Stimulated activated CD8-positive, alpha-beta memory T cell treated with anti-CD3 and anti-CD28 coated beads, Interleukin-4, amount 100 ng/mL, for 48 hours (primary cell): Measurements from ENCODE around the gene ODAD4.
A peak's percentile ranks its signal among the peaks of the same experiment; 100 is the strongest.

Experiments
- DNase-seq: peaks from one replicate; pipeline ENCODE4 v3.0.0-alpha.2; 2020

The ODAD4 gene

DNA sequence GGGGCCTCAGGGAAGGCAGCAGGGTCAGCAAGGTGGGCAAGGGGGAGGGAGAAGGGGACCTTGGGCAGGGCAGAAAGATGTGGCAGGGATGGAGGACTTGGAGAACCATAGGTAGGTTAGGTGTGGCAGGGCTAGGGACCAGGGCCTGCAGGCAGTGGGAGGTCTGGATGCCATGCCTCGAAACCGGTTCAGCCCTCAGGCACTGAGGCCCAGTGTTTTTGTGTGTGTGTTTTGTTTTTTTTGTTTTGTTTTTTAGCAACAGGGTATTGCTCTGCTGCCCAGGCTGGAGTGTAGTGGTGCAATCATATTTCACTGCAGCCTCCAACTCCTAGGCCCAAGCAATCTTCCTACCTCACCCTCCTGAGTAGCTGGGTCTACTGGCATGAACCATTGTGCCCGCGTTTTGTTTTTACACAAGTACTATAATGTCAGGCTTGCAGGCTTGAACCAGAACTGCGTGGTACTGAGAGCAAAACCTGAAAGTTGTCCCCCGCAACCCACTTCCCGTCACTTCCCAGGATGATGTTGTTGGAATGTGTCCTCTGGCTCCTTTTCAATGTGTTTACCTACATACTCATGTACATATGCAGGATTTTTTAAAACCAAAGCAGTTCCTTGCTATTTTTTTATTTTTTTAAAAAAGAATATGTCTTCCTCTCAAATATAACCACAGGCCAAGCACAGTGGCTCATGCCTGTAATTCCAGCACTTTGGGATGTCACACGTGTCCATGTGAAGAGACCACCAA is 12.4 kb downstream of the ODAD4 start:
- no peak for DNase-seq

DNA sequence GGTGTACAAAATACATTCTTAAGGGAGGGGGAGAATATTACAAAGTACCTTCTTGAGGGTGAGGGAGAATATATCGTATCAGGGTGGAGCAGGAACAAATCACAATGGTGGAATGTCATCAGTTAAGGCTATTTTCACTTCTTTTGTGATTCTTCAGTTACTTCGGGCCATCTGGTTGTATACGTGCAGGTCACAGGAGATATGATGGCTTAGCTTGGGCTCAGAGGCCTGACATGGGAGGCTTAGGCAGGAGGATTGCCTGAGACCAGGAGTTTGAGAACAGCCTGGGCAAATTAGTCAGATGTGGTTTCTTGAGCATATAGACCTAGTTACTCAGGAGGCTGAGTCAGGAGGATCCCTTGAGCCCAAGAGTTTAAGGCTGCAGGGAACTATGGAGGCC is 13.1 kb downstream of the ODAD4 start:
- DNase-seq: no peak

DNA sequence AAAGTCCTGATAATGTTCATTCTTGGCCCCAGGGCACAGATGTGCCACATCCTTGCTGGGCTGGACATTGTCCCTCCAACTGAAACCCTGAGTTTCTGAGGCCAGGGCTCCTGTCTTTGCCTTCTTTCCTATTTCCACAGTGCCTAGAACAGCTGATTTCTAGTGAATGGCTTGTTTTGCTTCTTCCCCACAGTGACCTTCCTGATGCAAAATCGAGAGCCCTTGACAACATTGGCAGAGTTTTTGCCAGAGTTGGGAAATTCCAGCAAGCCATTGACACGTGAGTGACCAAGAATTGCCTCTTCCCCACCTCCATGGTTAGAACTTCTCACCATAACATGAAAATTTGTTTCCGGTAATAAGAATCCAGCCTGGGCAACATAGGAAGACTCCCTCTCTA is 14.5 kb downstream of the ODAD4 start:
- DNase-seq: no peak

DNA sequence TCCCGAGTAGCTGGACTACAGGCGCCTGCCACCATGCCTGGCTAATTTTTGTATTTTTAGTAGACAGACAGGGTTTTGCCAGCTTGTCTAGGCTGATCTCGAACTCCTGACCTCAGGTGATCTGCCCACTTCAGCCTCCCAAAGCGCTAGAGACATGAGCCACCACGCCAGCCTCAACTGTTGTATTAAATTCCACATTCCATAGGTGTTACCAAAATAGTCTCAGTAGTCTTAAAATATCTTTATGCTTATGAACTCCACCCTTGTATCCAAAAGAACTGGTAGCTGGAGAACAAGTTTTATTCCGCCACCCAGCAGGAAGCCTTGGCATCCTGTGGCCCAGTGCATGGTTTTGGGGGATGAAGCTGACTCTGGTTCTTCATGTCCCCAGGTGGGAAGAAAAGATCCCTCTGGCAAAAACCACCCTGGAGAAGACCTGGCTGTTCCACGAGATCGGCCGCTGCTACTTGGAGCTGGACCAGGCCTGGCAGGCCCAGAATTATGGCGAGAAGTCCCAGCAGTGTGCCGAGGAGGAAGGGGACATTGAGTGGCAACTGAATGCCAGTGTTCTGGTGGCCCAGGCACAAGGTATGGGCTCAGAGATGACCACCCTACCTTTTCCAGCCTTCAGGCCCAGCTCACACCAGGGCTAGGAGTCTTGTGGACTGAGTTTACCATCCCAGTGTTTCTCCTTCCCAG is 18.5 kb downstream of the ODAD4 start:
- DNase-seq: no peak

DNA sequence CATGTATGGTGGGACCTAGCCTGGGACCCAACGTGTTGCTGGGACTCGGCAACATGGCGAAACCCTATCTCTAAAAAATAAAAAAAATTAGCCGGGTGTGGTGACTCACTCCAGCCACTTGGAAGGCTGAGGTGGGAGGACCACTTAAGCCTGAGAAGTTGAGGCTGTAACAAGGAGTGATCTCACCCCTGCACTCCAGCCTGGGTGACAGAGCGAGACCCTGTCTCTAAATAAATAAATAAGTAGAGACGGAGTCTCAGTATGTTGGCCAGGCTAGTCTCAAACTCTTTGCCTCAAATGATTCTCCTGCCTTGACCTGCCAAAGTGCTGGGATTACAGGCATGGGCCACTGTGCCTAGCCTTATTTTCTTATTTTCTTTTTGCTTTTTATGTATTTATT is 26.1 kb downstream of the ODAD4 start:
- DNase-seq: no peak

DNA sequence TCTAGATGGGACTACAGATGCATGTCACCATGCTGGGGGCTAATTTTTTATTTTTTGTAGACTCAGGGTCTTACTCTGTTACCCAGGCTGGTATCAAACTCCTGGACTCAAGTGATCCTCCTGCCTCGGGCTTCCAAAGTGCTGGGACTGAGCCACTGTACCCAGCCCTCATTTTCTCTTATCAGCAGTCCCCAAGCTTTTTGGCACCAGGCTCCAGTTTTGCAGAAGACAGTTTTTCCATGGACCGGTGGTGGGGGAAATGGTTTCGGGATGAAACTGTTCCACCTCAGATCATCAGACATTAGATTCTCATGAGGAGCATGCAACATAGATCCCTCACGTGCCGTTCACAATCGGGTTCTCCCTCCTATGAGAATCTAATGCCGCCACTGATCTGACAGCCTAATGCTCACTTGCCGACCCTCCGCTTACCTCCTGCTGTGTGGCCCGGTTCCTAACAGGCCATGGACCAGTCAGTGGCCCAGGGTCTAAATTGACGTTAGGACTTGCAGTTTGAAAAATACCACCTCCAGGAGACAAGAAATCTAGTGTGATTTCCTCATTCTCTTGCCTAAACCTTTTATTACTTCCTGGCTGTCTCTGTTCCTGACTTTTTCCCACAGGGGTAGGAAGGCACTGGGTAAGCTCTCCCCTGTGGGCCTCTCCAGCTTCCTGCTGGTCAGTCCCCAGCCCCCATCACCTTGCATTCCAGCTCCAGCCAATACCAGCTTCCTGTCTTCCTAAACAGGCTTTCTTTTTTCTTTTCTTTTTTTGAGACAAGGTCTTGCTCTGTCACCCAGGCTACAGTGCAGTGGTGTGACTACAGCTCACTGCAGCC is 26.8 kb downstream of the ODAD4 start:
- no peak for DNase-seq

DNA sequence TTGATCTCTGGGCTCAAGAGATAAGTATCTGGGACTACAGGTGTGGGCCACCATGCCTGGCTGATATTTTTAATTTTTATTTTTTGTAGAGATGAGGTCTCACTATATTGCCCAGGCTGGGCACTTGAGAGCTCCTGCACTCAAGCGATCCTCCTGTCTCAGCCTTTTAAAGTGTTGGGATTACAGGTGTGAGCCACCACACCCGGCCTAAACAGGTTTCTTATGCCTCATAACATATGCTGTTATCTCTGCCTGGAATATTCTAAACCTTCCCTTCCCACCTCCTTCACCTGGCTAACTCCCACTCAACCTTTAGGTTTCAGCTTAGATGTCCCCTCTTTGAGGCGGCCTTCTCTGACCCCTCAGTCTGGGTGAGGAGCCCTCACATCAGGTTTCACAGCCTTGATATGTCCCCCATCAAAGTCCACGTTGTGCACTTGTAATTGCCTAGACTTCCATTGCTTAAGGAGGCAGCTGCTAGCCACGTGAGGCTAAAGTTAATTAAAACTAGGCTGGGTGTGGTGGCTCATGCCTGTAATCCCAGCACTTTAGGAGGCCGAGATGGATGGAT is 27.5 kb downstream of the ODAD4 start:
- no peak for DNase-seq

DNA sequence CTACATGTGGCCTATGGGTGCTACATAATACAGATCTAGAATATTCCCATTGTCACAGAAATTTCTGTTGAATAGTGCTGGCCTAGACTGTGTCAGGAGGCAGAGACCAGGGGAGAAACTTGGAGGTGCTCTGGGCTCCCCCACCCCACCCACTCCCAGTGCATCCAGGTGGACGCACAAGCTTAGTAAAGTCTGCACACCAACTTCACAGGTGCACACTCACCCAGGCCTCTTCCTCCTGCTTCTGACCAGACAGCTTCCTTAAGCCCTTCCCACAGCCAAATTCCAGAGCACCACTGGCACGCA is 28.6 kb downstream of the ODAD4 start:
- DNase-seq: no peak

DNA sequence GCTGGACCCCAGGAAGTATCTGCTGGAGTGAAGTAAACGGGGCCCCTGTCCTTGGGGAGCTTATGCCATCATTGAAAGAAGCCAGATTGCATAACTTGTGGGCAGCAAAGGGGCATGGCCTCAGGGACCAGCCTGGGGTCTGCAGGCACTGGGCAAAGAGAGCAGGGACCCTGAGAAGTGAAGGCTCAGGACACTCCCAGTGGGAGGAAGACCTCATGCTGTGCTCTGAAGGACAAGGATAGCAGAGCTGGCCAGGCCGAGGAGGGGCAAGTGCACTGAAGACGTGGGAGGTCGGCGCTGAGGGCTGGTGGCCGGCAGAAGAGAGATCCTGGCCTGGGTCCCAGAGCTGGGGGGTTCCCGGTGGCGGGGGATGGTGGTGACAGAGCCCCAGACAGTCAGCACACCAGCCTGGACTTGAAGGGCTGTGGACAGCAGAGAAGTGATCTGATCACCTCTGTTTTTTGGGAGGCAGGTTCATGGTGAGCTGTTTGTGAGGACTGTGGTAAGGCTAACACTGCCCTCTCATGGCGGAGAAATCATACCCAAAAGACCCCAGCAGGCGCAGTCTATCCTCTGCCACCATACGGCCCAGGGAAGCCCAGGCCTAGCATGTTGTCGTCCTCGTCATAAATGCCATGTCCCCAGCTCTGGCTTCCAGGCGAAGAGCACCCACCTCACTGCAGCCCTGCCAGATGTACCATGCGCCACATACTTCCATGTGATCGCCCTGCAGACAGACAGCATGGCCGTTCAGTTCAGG is 29.1 kb downstream of the ODAD4 start:
- no peak for DNase-seq

DNA sequence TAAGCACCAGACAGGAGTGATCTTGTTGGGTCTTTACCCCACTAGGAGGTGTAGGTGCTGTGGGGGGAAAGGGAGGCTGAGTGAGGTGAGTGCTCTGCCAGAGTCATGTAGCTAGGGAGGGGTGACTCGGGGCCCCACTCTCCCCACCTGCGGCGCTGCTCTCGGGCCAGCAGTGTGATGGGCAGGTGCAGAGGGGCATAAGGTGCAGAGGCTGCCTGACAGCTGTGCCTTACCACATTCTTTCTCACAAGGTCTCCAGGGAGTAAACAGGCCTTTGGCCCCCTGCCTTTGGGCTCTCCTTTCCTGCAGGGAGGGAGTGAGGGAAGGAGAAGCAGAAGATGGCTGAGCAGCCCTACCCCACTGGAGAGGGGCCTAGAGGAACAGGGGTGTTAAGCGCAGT is 31.7 kb downstream of the ODAD4 start:
- DNase-seq: no peak

DNA sequence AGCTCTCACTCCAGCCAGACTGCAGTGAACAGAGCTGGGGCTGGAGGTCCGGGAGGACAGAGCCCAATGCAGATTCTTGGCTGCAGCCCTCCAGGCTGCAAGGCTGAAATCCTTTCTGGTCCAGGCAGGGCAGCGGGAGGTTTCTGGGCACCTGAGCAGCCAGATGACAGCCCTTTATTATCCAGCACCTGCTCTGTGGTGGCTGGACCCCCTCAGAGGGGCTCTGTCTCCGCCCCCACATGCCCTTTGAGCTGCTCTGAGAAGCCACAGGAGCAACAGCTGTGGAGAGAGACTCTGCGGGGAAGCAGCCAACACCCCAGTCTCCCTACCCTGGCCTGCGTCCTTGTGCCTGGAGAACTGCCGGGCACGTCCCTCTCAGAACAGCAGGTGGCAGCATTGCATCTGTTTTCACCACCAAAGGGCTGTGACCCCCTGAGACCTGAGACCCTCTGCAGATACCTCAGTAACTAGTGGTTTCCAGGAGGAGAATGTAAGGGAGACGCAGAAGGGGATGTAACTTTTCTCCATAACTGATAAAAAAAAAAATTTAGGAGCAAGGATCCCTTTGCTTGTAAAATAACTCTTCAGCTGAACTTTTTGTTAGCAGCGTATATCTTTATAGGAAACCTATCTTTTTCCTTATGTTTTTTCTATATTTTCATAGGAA is 32.5 kb downstream of the ODAD4 start:
- peak; percentile 83 for DNase-seq

DNA sequence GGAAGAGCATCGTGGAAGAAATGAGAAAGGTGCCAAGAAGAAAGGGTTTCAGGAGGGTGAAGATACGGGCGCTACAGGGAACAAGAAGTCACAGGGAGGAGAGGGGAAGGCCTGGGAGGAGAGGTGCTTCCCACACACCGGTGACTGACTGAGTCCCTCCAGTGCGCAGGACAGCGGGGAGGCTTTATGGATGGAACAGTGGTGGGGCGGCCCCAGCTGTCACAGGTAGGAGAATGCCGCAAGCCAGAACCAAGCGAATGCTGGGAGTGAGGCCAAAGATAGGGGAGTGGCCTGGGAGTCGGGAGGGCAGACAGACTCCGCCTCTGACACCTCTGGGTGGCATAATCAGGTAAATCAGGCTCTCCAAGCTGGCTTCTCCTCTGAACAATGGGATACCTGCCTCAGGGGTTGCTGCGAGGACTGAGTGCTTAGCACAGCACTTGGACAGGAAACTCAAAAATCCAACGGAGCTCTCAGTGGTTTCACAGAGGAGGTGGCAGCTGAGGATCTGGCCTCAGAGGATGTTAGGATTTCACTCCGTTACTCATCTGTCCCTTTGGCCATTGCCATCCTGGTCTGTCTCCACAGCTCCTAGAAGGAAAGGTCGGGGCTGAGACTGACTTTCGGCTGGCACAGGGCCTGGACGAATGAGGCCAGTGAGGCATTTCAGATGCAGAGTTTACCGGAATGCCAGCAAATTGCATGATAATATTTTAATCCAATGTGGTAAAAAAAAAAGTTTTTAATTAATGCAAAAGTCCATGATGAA is 35.5 kb downstream of the ODAD4 start:
- DNase-seq: peak; percentile 80

DNA sequence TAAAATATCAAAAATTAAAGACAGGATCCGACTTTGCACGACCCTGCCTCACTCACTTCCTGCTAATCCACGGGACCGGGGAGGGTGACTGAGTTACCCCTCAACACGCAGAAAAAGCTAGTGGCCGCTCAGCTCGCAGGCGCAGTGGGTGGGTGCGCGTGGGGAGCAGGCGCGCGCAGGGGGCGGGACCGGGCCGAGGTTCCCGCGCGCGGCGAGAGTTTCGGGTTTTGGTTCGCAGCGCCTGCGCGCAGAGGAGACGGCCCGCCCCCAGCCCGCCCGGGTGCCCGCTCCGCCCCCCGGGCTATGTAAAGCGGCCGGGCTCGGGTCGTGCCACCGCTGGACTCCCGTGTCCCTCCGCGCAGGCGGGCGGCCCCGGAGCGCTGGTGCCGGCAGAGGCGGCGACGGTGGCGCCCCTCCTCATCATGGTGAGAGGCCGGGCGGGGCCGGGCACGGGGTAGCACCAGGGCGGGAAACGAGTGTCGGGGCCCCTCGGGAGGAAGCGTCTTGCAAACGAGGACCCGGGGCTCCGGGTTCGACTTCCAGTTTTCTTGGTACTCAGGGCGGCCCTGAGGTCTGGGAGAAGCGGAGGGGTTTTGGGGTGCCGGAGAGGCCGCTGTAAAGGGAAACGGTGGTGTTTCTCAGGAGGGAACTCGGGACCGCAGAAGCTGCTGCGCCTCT is 36.2 kb downstream of the ODAD4 start, which contains the start of gene CNP:
Gene CNP, plus strand, starts transcription at position 333 of the 678 bp plus-strand sequence. Its CDS starts 90 bp downstream, at position 423.
- peak; percentile 95 for DNase-seq

DNA sequence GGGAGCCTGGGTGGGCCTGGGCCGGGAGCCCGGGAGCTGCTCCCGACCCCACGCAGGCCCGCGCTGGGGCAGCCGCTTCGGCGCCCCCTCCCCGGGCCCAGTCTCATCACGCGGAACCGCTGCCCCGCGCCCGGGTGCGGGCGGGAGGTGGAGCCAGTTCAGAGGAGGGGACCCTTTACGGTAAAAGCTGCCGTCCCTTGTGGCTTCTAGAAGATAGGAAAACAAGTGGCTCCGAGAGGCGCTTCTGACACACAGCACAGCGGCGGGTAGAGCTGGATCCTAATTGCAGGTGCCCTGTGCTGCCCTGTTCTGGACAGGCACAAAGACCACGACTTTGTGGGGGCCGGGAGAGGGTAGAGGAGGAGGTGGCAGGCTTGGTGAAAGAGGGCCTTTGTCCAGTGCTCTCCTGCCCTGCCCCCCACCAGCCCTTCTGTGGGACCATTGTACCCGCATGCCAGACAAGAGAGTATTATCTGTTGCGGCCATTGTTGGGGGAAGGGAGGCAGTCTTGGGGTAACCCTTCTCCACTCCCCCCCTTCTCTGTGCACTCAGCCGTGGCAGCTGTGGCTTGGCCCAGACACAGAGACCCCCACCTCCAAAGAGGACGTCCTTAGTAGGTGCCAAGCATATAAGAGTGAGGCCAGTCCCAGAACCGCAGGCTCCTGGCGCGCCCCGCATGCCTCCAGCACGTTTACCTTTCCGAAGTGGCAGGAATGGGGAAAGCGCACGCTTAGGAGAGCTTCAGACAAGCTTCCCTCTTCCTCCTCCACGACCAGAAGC is 36.9 kb downstream of the ODAD4 start:
- DNase-seq: peak; percentile 61

DNA sequence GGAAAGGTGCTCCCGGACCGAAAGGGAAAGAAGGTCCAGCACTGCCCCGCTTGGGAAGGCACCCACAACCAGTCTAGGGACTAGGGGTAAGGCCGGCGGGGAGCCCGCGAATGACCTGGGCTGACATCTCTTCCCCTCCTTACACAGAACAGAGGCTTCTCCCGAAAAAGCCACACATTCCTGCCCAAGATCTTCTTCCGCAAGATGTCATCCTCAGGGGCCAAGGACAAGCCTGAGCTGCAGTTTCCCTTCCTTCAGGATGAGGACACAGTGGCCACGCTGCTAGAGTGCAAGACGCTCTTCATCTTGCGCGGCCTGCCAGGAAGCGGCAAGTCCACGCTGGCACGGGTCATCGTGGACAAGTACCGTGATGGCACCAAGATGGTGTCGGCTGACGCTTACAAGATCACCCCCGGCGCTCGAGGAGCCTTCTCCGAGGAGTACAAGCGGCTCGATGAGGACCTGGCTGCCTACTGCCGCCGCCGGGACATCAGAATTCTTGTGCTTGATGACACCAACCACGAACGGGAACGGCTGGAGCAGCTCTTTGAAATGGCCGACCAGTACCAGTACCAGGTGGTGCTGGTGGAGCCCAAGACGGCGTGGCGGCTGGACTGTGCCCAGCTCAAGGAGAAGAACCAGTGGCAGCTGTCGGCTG is 37.6 kb downstream of the ODAD4 start:
- DNase-seq: no peak

DNA sequence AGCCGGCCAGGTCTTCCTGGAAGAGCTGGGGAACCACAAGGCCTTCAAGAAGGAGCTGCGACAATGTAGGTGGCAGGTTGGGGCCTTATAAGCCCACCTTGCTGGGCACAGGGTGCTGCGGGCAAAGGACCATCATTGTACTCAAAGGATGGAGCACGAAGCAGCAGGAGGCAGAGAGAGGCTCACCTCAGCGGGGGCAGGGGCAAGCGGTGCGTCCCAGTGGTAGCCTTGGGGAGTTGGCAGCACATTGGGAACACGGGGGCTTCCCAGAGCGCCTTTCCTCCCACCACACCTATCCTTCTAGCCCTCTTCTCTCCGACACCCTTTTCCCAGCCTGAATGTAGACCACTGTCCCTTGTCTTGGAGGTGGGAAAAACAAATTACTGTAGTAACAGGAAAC is 38.3 kb downstream of the ODAD4 start:
- no peak for DNase-seq

DNA sequence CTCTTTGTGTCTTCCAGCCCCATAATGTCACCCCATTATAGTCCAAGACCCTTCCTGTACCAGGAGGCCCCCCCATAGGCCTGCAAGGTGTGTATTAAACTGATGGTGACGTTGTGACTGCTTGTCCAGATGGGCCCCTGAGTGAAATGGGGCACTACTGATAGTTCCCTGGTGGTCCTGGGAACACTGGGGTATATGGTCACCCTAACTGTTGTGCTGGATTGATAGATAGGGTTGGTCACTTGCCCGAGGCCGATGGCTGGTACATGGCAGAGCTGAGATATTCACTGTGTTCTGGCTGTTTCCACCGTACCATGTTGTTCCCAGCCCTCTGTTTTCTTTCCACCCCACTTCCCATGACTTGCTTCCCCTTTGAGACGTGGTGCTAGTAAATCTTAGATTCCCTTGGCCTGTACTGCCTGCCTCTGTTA is 40.5 kb downstream of the ODAD4 start:
- no peak for DNase-seq

DNA sequence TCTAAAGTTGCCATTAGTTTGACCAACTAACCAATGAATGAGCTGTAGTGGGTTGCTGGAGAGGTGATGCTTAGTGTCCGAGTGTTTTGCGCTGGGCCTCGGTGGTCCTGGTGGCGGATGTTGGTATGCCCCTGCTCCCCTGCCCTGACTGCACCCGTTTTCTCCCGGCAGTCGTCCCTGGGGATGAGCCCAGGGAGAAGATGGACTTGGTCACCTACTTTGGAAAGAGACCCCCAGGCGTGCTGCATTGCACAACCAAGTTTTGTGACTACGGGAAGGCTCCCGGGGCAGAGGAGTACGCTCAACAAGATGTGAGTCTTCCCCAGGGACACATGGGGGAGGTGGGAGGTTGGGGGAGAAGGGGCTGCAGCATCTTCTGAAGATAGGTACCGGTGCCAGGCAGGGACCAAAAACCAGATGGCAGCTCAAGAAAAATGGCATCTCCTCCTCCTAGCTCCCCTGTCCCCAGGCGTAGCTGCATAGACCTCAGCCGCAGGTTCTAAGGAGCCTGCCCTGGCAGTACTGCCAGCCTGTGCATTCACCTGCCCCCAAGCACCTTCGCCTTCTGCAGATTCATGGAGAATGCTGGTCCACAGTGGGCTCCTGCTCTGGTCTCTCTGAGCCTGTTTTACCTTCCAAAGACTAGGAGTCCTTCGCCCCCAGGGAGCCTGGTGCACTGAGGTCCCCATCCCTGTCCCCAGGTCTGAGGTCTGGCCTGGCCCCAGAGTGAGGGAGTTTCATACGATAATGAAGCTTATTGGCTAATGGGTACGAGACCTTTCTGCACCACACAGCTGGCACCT is 41.5 kb downstream of the ODAD4 start:
- no peak for DNase-seq
